K562 (cell line): ENCODE data around the gene TMSB4X. TPM values are rescaled to one million over a fixed set of nuclear protein-coding genes. Genes with fewer than 3 reads are reported as not detected.

Experiments
- BACH1 ChIP-seq: fragments of 200-800 bp; sonication (Bioruptor generic); IDR thresholded peaks from 2 replicates; pipeline ENCODE4 v1.6.1; 2016; ENCODE audit warnings: missing genetic modification characterization, missing compliant biosample characterization
- BCL6 ChIP-seq: fragments of 250-450 bp; sonication (Bioruptor Pico); IDR thresholded peaks from 2 replicates; pipeline ENCODE4 v1.4.0; 2020
- DNMT1 ChIP-seq: fragments of 450-650 bp; IDR thresholded peaks from 2 replicates; pipeline ENCODE4 v1.6.1; 2016; ENCODE audit warnings: antibody characterized with exemption, mild to moderate bottlenecking
- EP300 ChIP-seq: IDR thresholded peaks from 2 replicates; pipeline ENCODE4 v1.6.1; 2012; ENCODE audit warnings: low read length, improper control_type of control experiment
- MTF1 ChIP-seq: fragments of 250-450 bp; sonication (Bioruptor Pico); IDR thresholded peaks from 2 replicates; pipeline ENCODE4 v1.9.0; 2021; ENCODE audit warnings: moderate library complexity, mild to moderate bottlenecking, inconsistent platforms, borderline replicate concordance
- NCOA6 ChIP-seq: fragments of 450-650 bp; IDR thresholded peaks from 2 replicates; pipeline ENCODE4 v1.6.1; 2017; ENCODE audit warnings: mild to moderate bottlenecking
- NFRKB ChIP-seq: fragments of 450-650 bp; IDR thresholded peaks from 2 replicates; pipeline ENCODE4 v1.6.1; 2016; ENCODE audit warnings: low read depth
- NR2C2 ChIP-seq, 2 experiments: fragments of 200-800 bp in 1 of 2; sonication (Bioruptor generic) in 1 of 2; sonication (generic) in 1 of 2; formaldehyde crosslinking in 1 of 2; IDR thresholded peaks; 2 replicates each; pipeline versions ENCODE4 v1.6.1 to v1.8.0; 2016 to 2022; ENCODE audit warnings: mild to moderate bottlenecking in 1 of 2, missing compliant biosample characterization in 1 of 2, missing genetic modification characterization in 1 of 2, missing genetic modification reagents in 1 of 2
- PHF20 ChIP-seq: fragments of 450-650 bp; IDR thresholded peaks from 2 replicates; pipeline ENCODE4 v1.6.1; 2018; ENCODE audit not compliant: partially characterized antibody
- PML ChIP-seq: IDR thresholded peaks from 2 replicates; pipeline ENCODE4 v1.6.1; 2012; ENCODE audit warnings: low read length, inconsistent platforms
- POLR3G ChIP-seq: IDR thresholded peaks from 2 replicates; pipeline ENCODE4 v1.6.1; 2011; ENCODE audit not compliant: insufficient read length, insufficient replicate concordance; ENCODE audit errors: extremely low read depth
- RAD21 ChIP-seq, 2 experiments: fragments of 250-450 bp in 1 of 2; fragments of 450-650 bp in 1 of 2; sonication (Bioruptor Pico) in 1 of 2; formaldehyde crosslinking in 1 of 2; IDR thresholded peaks in 1 of 2; conservative IDR thresholded peaks in 1 of 2; 2 replicates each; pipeline versions ENCODE4 v1.4.0 to v1.8.0; 2020 to 2022; ENCODE audit warnings: mild to moderate bottlenecking in 2 of 2, moderate library complexity in 1 of 2
- SETDB1 ChIP-seq: IDR thresholded peaks from one replicate; pipeline ENCODE4 v1.6.1; 2012; ENCODE audit warnings: low read length, control low read depth, inconsistent platforms
- SMC3 ChIP-seq: conservative IDR thresholded peaks from 2 replicates; pipeline ENCODE4 v1.6.1; 2011; ENCODE audit warnings: low read depth, low read length, improper control_type of control experiment; ENCODE audit not compliant: insufficient read depth
- TRIM24 ChIP-seq, 2 experiments: fragments of 450-650 bp; IDR thresholded peaks; 2 replicates each; pipeline ENCODE4 v1.6.1; 2016
- ZNF134 ChIP-seq: fragments of 250-450 bp; sonication (Bioruptor Pico); conservative IDR thresholded peaks from 2 replicates; pipeline ENCODE4 v1.4.0; 2020
- ZNF143 ChIP-seq: sonication (generic); formaldehyde crosslinking; IDR thresholded peaks from 2 replicates; pipeline ENCODE4 v1.9.0; 2022; ENCODE audit warnings: mild to moderate bottlenecking, missing genetic modification reagents
- ZNF184 ChIP-seq: sonication (generic); formaldehyde crosslinking; IDR thresholded peaks from 2 replicates; pipeline ENCODE4 v1.5.0; 2020; ENCODE audit warnings: missing genetic modification reagents
- polyA plus RNA-seq, 8 experiments: library from polyadenylated mRNA; depleted of rRNA in 4 of 8; stranded (reverse) in 5 of 8; unstranded in 3 of 8; fragments of >200 nt; fragmentation: Nextera tagmentation in 2 of 8; fragmentation: Illumina TruSeq in 1 of 8; extraction: Ambion mirVana in 2 of 8; extraction: Trizol in 1 of 8; gene quantifications; 2 replicates each; pipeline versions ENCODE4 v1.2.1 to v1.2.3, GENCODE V29; 2011 to 2014; ENCODE audit warnings: inconsistent platforms in 1 of 8, missing spikeins in 1 of 8
- total RNA-seq, 7 experiments: library from RNA; depleted of rRNA in 6 of 7; stranded (reverse); fragments of >200 nt in 6 of 7; fragmentation: Illumina TruSeq in 2 of 7; extraction: Trizol in 2 of 7; gene quantifications; 2 replicates each; pipeline versions ENCODE4 v1.2.1 to v1.2.3, GENCODE V29; 2011 to 2021; ENCODE audit warnings: low replicate concordance in 1 of 7
- TF ChIP-seq, protein P1 (sequence below): sonication (generic); formaldehyde crosslinking; IDR thresholded peaks from 2 replicates; pipeline ENCODE4 v1.8.1; 2023; ENCODE audit warnings: mild to moderate bottlenecking, missing genetic modification reagents
- TF ChIP-seq, protein P2 (sequence below): fragments of 250-450 bp; sonication (Bioruptor Pico); IDR thresholded peaks from 2 replicates; pipeline ENCODE4 v1.4.0; 2020; ENCODE audit warnings: mild to moderate bottlenecking
- TF ChIP-seq, protein P3 (sequence below): fragments of 450-650 bp; IDR thresholded peaks from 2 replicates; pipeline ENCODE4 v1.6.1; 2018; ENCODE audit not compliant: partially characterized antibody

The TMSB4X gene
- total and polyA plus RNA-seq, 9 of the 15 experiments (the other 6 are each of a cell fraction or from before 2014, with no cell fraction given): 1,035 to 2,035 (median 1,529) TPM

DNA sequence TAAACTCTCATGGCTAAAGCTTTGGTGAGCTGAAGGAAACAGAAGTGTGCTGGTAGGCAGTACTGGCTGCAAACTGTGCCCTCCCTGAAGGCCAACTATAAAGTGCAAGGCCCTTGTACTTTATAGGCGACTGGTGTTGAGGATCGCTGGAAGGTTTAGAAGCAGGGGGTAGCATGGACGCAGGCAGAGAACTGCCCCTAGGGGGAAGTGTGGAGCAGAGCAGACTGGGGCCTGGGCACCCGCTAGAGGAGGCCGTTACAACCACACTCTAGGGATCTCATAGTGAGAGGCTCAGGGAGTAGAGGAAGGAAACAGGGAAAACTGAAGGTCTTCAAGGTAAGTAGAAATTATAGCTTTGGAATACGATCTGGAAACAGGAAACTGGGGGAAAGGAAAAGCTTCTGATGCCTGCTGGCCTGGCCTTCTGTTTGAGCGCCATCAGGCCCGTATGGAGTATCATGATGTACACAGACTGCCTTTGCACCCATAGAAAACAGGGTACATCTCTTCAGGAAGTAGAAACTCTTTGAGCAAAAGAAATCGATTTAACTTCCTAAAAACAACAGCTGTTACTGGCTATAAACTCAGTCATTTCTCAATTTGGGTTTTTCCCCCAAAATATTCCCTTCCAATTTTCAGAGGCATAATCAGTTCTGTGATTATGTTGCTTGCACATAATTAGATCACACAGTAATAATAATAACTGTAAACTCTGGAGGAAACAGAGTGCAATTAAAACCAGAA is 23.9 kb upstream of the TMSB4X start (continued):
- TF ChIP-seq, protein P1, sequence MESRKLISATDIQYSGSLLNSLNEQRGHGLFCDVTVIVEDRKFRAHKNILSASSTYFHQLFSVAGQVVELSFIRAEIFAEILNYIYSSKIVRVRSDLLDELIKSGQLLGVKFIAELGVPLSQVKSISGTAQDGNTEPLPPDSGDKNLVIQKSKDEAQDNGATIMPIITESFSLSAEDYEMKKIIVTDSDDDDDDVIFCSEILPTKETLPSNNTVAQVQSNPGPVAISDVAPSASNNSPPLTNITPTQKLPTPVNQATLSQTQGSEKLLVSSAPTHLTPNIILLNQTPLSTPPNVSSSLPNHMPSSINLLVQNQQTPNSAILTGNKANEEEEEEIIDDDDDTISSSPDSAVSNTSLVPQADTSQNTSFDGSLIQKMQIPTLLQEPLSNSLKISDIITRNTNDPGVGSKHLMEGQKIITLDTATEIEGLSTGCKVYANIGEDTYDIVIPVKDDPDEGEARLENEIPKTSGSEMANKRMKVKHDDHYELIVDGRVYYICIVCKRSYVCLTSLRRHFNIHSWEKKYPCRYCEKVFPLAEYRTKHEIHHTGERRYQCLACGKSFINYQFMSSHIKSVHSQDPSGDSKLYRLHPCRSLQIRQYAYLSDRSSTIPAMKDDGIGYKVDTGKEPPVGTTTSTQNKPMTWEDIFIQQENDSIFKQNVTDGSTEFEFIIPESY (CRISPR knock-in tag): peak; percentile 91
- no peak for TF ChIP-seq ZNF184
- no peak for TF ChIP-seq PHF20
- TF ChIP-seq BACH1 (tag): peak; percentile 4; the same call in 1 of the 2 replicates
- TF ChIP-seq PML: no peak
- TF ChIP-seq MTF1 (CRISPR knock-in tag): no peak
- TF ChIP-seq NCOA6: no peak
- TF ChIP-seq, protein P2, sequence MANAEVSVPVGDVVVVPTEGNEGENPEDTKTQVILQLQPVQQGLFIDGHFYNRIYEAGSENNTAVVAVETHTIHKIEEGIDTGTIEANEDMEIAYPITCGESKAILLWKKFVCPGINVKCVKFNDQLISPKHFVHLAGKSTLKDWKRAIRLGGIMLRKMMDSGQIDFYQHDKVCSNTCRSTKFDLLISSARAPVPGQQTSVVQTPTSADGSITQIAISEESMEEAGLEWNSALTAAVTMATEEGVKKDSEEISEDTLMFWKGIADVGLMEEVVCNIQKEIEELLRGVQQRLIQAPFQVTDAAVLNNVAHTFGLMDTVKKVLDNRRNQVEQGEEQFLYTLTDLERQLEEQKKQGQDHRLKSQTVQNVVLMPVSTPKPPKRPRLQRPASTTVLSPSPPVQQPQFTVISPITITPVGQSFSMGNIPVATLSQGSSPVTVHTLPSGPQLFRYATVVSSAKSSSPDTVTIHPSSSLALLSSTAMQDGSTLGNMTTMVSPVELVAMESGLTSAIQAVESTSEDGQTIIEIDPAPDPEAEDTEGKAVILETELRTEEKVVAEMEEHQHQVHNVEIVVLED (CRISPR knock-in tag): no peak
- TF ChIP-seq SETDB1: no peak
- TF ChIP-seq TRIM24 (IDR thresholded peaks at IDR 0.05): 0 out of 4 replicates have a peak, but pooled peaks of 1 of the 2 experiments have one; percentile 13
- TF ChIP-seq NR2C2 (CRISPR knock-in tag; IDR thresholded peaks at IDR 0.05): no peak
- TF ChIP-seq NR2C2 (tag; IDR thresholded peaks at IDR 0.05): peak; percentile 5; the same call in 1 of the 2 replicates
- TF ChIP-seq, protein P3, sequence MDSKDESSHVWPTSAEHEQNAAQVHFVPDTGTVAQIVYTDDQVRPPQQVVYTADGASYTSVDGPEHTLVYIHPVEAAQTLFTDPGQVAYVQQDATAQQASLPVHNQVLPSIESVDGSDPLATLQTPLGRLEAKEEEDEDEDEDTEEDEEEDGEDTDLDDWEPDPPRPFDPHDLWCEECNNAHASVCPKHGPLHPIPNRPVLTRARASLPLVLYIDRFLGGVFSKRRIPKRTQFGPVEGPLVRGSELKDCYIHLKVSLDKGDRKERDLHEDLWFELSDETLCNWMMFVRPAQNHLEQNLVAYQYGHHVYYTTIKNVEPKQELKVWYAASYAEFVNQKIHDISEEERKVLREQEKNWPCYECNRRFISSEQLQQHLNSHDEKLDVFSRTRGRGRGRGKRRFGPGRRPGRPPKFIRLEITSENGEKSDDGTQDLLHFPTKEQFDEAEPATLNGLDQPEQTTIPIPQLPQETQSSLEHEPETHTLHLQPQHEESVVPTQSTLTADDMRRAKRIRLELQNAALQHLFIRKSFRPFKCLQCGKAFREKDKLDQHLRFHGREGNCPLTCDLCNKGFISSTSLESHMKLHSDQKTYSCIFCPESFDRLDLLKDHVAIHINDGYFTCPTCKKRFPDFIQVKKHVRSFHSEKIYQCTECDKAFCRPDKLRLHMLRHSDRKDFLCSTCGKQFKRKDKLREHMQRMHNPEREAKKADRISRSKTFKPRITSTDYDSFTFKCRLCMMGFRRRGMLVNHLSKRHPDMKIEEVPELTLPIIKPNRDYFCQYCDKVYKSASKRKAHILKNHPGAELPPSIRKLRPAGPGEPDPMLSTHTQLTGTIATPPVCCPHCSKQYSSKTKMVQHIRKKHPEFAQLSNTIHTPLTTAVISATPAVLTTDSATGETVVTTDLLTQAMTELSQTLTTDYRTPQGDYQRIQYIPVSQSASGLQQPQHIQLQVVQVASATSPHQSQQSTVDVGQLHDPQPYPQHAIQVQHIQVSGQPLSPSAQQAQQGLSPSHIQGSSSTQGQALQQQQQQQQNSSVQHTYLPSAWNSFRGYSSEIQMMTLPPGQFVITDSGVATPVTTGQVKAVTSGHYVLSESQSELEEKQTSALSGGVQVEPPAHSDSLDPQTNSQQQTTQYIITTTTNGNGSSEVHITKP: peak; percentile 52
- no peak for TF ChIP-seq POLR3G
- TF ChIP-seq ZNF134 (CRISPR knock-in tag): no peak
- peak; percentile 38 to 70 for TF ChIP-seq RAD21 (CRISPR knock-in tag; conservative IDR thresholded peaks at IDR 0.05 in 1 of 2, IDR thresholded peaks at IDR 0.05 in 1 of 2)
- no peak for TF ChIP-seq ZNF143 (CRISPR knock-in tag)
- peak; percentile 54; the same call in 1 of the 2 replicates for TF ChIP-seq NFRKB
- no peak for TF ChIP-seq DNMT1
- no peak for TF ChIP-seq BCL6 (CRISPR knock-in tag)
- TF ChIP-seq SMC3: peak; percentile 28; the same call in 1 of the 2 replicates
- TF ChIP-seq EP300: no peak
